ENCODE results near the gene RIMBP2.

The RIMBP2 gene

GRCh38 chr12:130494736-130495135 lies 221.4 kb downstream of the RIMBP2 start:
- no peak overlapping the region for H3K4me3 ChIP-seq (ENCODE audit: low read depth, low read length)
- DNase-seq (ENCODE audit: low read depth): no peak
- no peak for TF ChIP-seq CTCF (IDR thresholded peaks at IDR 0.05; ENCODE audit: low read depth, low read length)
- no peak for TF ChIP-seq MYC (IDR thresholded peaks at IDR 0.05; ENCODE audit: low read depth, low read length)
- TF ChIP-seq MAX (IDR thresholded peaks at IDR 0.05; ENCODE audit: low read depth, low read length): no peak
- TF ChIP-seq POLR2A (IDR thresholded peaks at IDR 0.05; ENCODE audit: extremely low read depth, insufficient read length): no peak

- TF ChIP-seq POLR2A (IDR thresholded peaks at IDR 0.05; ENCODE audit: extremely low read depth, insufficient read length) (no peak), CTCF (IDR thresholded peaks at IDR 0.05; ENCODE audit: low read depth, low read length) (no peak), MYC (IDR thresholded peaks at IDR 0.05; ENCODE audit: low read depth, low read length) (no peak), MAX (IDR thresholded peaks at IDR 0.05; ENCODE audit: low read depth, low read length) (no peak)
- no peak overlapping the region for H3K4me3 ChIP-seq (ENCODE audit: low read depth, low read length)
- no peak for DNase-seq (ENCODE audit: low read depth)
Measured at GRCh38 chr12:130493951-130494350, 222.1 kb downstream of the RIMBP2 start.

- no peak for DNase-seq (ENCODE audit: low read depth)
- H3K4me3 ChIP-seq (ENCODE audit: low read depth, low read length): no peak overlapping the region
- TF ChIP-seq MAX (IDR thresholded peaks at IDR 0.05; ENCODE audit: low read depth, low read length) (no peak), POLR2A (IDR thresholded peaks at IDR 0.05; ENCODE audit: extremely low read depth, insufficient read length) (no peak), CTCF (IDR thresholded peaks at IDR 0.05; ENCODE audit: low read depth, low read length) (no peak), MYC (IDR thresholded peaks at IDR 0.05; ENCODE audit: low read depth, low read length) (no peak)
Measured at GRCh38 chr12:130491421-130492357, 224.4 kb downstream of the RIMBP2 start.

GRCh38 chr12:130490674-130491073 lies 225.4 kb downstream of the RIMBP2 start:
- no peak for TF ChIP-seq POLR2A (IDR thresholded peaks at IDR 0.05; ENCODE audit: extremely low read depth, insufficient read length)
- TF ChIP-seq MYC (IDR thresholded peaks at IDR 0.05; ENCODE audit: low read depth, low read length): no peak
- no peak for TF ChIP-seq CTCF (IDR thresholded peaks at IDR 0.05; ENCODE audit: low read depth, low read length)
- TF ChIP-seq MAX (IDR thresholded peaks at IDR 0.05; ENCODE audit: low read depth, low read length): no peak
- H3K4me3 ChIP-seq (ENCODE audit: low read depth, low read length): no peak overlapping the region
- DNase-seq (ENCODE audit: low read depth): no peak

- TF ChIP-seq MYC (IDR thresholded peaks at IDR 0.05; ENCODE audit: low read depth, low read length) (no peak), POLR2A (IDR thresholded peaks at IDR 0.05; ENCODE audit: extremely low read depth, insufficient read length) (no peak), CTCF (IDR thresholded peaks at IDR 0.05; ENCODE audit: low read depth, low read length) (no peak), MAX (IDR thresholded peaks at IDR 0.05; ENCODE audit: low read depth, low read length) (no peak)
- H3K4me3 ChIP-seq (ENCODE audit: low read depth, low read length): no peak overlapping the region
- DNase-seq (ENCODE audit: low read depth): no peak
Measured at GRCh38 chr12:130489293-130489692, 226.8 kb downstream of the RIMBP2 start.
